NOMO-1 treated with DMSO at 0.1 percent for 48 hours (cell line): ENCODE results near the gene OR10G6.
"Not testable (repeated sequence)": the region's sequence is repeated elsewhere in the genome, so short reads cannot be mapped to it uniquely, and the experiment has no call there.

Experiments
- DNase-seq: peaks from one replicate; lab custom pipeline; 2025; ENCODE audit not compliant: unreplicated experiment; lab: John Stamatoyannopoulos, UW

Gene OR10G6

GRCh38 chr11:123995119-123995518, at the start of gene OR10G6:
Gene OR10G6 (minus strand): TSS chr11:123995161. CDS start chr11:123995161, 0 bp downstream.
- DNase-seq, result no peak

- no peak for DNase-seq
These were observed 48.5 kb upstream of the OR10G6 start for GRCh38 chr11:124043420-124043819.

- no peak for DNase-seq
These were observed 46.3 kb upstream of the OR10G6 start, which contains the start of gene OR10G7 for GRCh38 chr11:124041254-124041653. Gene OR10G7 (minus strand): TSS chr11:124041325. CDS start chr11:124039001, 2,324 bp downstream.

- no peak for DNase-seq
These were observed 44.6 kb upstream of the OR10G6 start for GRCh38 chr11:124039557-124039956.

GRCh38 chr11:124036666-124037065, 41.7 kb upstream of the OR10G6 start:
- DNase-seq, result no peak

GRCh38 chr11:124026498-124026897, 31.5 kb upstream of the OR10G6 start, which contains the start of gene OR10G8:
Gene OR10G8 (plus strand): TSS chr11:124026798. CDS start chr11:124029623, 2,825 bp downstream.
- DNase-seq, result no peak

- not testable (repeated sequence) for DNase-seq
These were observed 20.9 kb upstream of the OR10G6 start for GRCh38 chr11:124015837-124016236.

GRCh38 chr11:124012697-124013096, 17.7 kb upstream of the OR10G6 start, which contains the start of gene OR10G4:
Gene OR10G4 (plus strand): TSS chr11:124012997. CDS start chr11:124015575, 2,578 bp downstream.
- no peak for DNase-seq

GRCh38 chr11:123979311-123979710, 15.7 kb downstream of the OR10G6 start:
- DNase-seq, result no peak

- no peak for DNase-seq
These were observed 17.1 kb downstream of the OR10G6 start, which contains the start of gene OR10S1 for GRCh38 chr11:123977731-123978347. Gene OR10S1 (minus strand): TSS chr11:123977781. CDS start chr11:123977664, 117 bp downstream.

GRCh38 chr11:123976770-123977560, 18.0 kb downstream of the OR10G6 start:
- no peak for DNase-seq

- no peak for DNase-seq
These were observed 21.1 kb downstream of the OR10G6 start for GRCh38 chr11:123973816-123974215.

GRCh38 chr11:123956752-123957151, 38.2 kb downstream of the OR10G6 start:
- DNase-seq, result no peak

GRCh38 chr11:123945132-123945531, 49.8 kb downstream of the OR10G6 start:
- no peak for DNase-seq
